ENCODE results near the gene CCDC88B.

The CCDC88B gene

DNA sequence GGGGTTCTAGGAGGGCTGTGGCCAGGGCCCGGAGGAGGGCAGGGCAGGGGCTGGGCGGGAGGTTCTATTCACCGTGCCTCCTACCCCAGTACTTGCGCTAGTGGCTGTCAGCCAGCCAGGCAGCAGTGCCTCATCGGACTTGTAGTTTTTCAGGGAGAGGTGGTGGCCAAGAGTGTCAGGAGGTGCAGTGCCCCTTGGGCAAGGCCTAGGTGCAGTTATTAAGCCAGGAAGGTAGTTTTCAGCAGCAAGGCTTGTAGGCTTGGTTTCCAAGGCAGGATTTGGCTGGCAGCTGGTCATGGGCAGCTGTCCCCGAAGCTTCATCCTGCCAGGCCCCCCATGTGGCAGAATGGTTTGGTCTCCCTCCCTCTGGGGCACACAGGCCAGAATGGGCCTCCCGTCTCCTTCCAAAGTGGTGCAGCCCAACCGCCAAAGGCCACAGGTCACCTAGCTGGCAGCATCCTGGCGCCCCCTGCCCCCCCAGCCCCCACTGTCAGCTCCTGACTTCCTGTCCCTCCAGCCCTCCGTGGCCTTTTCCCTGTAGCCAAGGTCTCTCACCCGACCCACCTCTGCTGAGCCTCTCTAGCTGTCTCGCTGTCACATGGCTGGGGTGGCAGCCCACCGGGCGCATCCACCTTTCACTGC is 8.5 kb downstream of the CCDC88B start:
- WGBS, 2 experiments: 71 to 74% methylated on average over 14 of the region's 14 CpGs
- no peaks in the 10 kb centered on the region for H3K36me3 ChIP-seq (ENCODE audit: control insufficient read depth, insufficient read depth, low read length)
- H3K4me3 ChIP-seq (ENCODE audit: insufficient read depth, low read depth, low read length): no peak overlapping the region
- no peaks in the 10 kb centered on the region for H3K27me3 ChIP-seq (ENCODE audit: control insufficient read depth, insufficient read depth, low read length, poor library complexity, severe bottlenecking)
- no peak overlapping the region for H3K27ac ChIP-seq (ENCODE audit: insufficient read depth, low read depth, low read length, poor library complexity, severe bottlenecking)
- peaks cover 7% of the 10 kb centered on the region for H3K4me1 ChIP-seq (ENCODE audit: control insufficient read depth, insufficient read depth, low read length)
- H3K9me3 ChIP-seq (ENCODE audit: control insufficient read depth, low read length): no peaks in the 10 kb centered on the region

DNA sequence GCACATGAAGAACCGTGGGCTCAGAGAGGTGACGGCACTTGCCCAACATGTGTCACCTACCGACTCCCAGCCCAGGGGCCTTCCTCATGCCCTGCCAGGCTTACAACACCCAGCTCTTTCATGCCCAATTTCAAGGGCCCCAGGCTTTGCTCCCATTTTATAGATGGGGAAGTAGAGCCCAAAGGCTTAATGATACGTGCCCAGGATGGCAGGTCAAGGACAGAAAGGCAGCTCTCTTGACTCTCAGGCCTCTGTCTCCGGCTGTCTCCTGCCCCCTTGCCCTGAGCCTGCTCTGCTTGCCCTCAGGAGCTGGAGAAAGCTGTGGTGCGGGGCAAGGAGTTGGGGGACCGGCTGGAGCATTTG is 9.0 kb downstream of the CCDC88B start:
- H3K9me3 ChIP-seq (ENCODE audit: control insufficient read depth, low read length): no peaks in the 10 kb centered on the region
- WGBS, 2 experiments: 92 to 94% methylated on average over 7 of the region's 7 CpGs
- no peak overlapping the region for H3K27ac ChIP-seq (ENCODE audit: insufficient read depth, low read depth, low read length, poor library complexity, severe bottlenecking)
- no peak overlapping the region for H3K4me3 ChIP-seq (ENCODE audit: insufficient read depth, low read depth, low read length)
- H3K36me3 ChIP-seq (ENCODE audit: control insufficient read depth, insufficient read depth, low read length): no peaks in the 10 kb centered on the region
- peaks cover 12% of the 10 kb centered on the region for H3K4me1 ChIP-seq (ENCODE audit: control insufficient read depth, insufficient read depth, low read length)
- no peaks in the 10 kb centered on the region for H3K27me3 ChIP-seq (ENCODE audit: control insufficient read depth, insufficient read depth, low read length, poor library complexity, severe bottlenecking)

DNA sequence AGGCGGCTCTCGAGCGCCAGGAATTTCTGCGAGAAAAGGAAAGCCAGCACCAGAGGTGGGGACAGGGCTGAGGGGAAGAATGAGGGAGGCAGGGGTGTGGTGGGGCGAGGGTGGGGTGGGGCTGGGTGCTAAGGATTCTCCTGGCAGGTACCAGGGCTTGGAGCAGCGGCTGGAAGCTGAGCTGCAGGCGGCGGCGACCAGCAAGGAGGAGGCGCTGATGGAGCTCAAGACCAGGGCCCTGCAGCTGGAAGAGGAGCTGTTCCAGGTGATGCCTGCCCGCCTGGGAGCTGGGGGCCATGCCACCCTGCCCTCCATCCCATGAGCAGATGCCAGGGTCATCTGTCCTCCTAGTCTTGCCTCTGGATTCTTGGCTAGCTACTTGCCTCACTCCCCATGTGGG is 9.4 kb downstream of the CCDC88B start:
- Histone ChIP-seq H3K36me3 (ENCODE audit: control insufficient read depth, insufficient read depth, low read length) (no peaks in the 10 kb centered on the region), H3K27ac (ENCODE audit: insufficient read depth, low read depth, low read length, poor library complexity, severe bottlenecking) (no peak overlapping the region), H3K27me3 (ENCODE audit: control insufficient read depth, insufficient read depth, low read length, poor library complexity, severe bottlenecking) (no peaks in the 10 kb centered on the region), H3K4me3 (ENCODE audit: insufficient read depth, low read depth, low read length) (no peak overlapping the region), H3K9me3 (ENCODE audit: control insufficient read depth, low read length) (no peaks in the 10 kb centered on the region), H3K4me1 (ENCODE audit: control insufficient read depth, insufficient read depth, low read length) (peaks cover 13% of the 10 kb centered on the region)
- 89 to 90% methylated on average over 11 of the region's 11 CpGs for WGBS, 2 experiments

DNA sequence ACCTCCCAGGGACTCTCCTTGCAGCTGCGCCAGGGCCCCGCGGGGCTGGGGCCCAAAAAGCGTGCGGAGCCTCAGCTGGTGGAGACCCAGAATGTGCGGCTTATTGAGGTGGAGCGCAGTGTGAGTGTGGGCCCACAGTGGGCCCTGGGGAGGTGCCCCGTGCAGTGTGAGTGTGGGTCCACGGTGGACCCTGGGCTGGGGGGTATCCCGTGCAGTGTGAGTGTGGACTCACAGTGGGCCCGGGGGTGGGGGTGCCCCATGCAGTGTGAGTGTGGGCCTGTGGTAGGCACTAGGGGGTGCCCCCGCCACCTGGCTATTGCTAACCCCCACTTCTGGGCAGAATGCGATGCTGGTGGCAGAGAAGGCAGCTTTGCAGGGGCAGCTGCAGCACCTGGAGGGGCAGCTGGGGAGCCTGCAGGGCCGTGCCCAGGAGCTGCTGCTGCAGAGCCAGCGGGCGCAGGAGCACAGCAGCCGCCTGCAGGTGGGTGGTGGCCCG is 11.2 kb downstream of the CCDC88B start:
- Histone ChIP-seq H3K27me3 (ENCODE audit: control insufficient read depth, insufficient read depth, low read length, poor library complexity, severe bottlenecking) (no peaks in the 10 kb centered on the region), H3K4me3 (ENCODE audit: insufficient read depth, low read depth, low read length) (no peak overlapping the region), H3K36me3 (ENCODE audit: control insufficient read depth, insufficient read depth, low read length) (no peaks in the 10 kb centered on the region), H3K4me1 (ENCODE audit: control insufficient read depth, insufficient read depth, low read length) (peaks cover 18% of the 10 kb centered on the region), H3K27ac (ENCODE audit: insufficient read depth, low read depth, low read length, poor library complexity, severe bottlenecking) (no peak overlapping the region), H3K9me3 (ENCODE audit: control insufficient read depth, low read length) (no peaks in the 10 kb centered on the region)
- 93 to 94% methylated on average over 18 of the region's 18 CpGs for WGBS, 2 experiments

DNA sequence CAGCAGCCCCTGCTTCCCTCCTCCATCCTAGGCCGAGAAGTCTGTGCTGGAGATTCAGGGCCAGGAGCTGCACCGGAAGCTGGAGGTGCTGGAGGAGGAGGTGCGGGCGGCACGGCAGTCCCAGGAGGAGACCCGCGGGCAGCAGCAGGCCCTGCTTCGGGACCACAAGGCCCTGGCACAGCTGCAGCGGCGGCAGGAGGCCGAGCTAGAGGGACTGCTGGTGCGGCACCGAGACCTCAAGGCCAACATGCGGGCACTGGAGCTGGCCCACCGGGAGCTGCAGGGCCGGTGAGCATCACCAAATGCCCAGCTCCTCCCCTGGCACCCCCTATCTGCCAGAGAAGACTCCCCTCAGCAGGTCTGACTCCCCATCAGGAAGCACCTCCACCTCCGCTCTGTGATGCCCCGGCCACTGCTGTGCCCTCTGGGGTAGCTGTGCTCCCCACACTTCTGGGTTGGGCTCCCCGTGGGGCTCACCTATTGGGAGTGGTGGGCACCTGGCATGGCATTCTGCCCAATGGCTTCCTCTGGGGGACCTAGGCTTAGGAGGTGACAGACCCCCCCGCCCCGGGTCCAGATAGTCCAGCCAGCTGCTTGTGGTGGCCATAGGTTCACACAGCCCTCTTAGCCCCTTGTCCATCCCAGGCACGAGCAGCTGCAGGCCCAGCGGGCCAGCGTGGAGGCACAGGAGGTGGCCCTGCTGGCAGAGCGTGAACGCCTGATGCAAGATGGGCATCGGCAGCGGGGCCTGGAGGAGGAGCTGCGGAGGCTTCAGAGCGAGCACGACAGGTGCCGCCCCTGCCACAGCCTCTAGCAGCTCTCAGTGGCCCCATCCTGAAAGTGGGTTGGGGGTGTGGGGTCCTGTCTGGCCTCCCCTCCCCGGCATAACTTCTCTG is 12.3 kb downstream of the CCDC88B start:
- Histone ChIP-seq H3K36me3 (ENCODE audit: control insufficient read depth, insufficient read depth, low read length) (no peaks in the 10 kb centered on the region), H3K4me1 (ENCODE audit: control insufficient read depth, insufficient read depth, low read length) (peaks cover 24% of the 10 kb centered on the region), H3K9me3 (ENCODE audit: control insufficient read depth, low read length) (no peaks in the 10 kb centered on the region), H3K27ac (ENCODE audit: insufficient read depth, low read depth, low read length, poor library complexity, severe bottlenecking) (no peak overlapping the region), H3K27me3 (ENCODE audit: control insufficient read depth, insufficient read depth, low read length, poor library complexity, severe bottlenecking) (no peaks in the 10 kb centered on the region), H3K4me3 (ENCODE audit: insufficient read depth, low read depth, low read length) (no peak overlapping the region)
- WGBS, 2 experiments: 92 to 93% methylated on average over 33 of the region's 33 CpGs

DNA sequence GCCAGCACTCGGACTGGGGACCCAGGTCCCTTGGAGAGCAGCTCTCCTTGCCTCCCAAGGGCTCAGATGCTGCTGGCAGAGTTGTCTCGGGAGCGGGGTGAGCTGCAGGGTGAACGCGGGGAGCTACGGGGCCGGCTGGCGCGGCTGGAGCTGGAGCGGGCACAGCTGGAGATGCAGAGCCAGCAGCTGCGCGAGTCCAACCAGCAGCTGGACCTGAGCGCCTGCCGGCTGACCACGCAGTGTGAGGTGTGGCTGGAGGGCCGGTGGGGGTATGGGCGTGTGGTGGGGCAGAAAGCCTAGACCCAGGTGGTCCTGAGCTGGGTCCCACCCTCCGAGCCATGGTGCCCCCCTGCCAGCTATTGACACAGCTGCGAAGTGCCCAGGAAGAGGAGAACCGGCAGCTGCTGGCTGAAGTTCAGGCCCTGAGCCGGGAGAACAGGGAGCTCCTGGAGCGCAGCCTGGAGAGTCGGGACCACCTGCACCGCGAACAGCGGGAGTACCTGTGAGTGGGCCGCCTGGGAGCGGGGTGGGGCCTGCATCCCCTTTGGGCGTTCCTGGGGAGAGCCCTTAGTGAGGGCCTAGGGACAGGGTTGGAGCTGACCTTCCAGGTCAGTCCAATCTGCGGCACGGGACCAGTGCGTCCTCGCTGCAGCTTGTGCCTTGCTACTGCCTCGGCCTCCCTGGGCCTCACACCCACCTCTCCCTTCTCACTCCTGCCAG is 13.2 kb downstream of the CCDC88B start:
- H3K4me1 ChIP-seq (ENCODE audit: control insufficient read depth, insufficient read depth, low read length): peaks cover 32% of the 10 kb centered on the region
- H3K36me3 ChIP-seq (ENCODE audit: control insufficient read depth, insufficient read depth, low read length): no peaks in the 10 kb centered on the region
- H3K27me3 ChIP-seq (ENCODE audit: control insufficient read depth, insufficient read depth, low read length, poor library complexity, severe bottlenecking): no peaks in the 10 kb centered on the region
- H3K9me3 ChIP-seq (ENCODE audit: control insufficient read depth, low read length): no peaks in the 10 kb centered on the region
- 91% methylated on average over 34 of the region's 34 CpGs for WGBS, 2 experiments
- no peak overlapping the region for H3K27ac ChIP-seq (ENCODE audit: insufficient read depth, low read depth, low read length, poor library complexity, severe bottlenecking)
- no peak overlapping the region for H3K4me3 ChIP-seq (ENCODE audit: insufficient read depth, low read depth, low read length)

DNA sequence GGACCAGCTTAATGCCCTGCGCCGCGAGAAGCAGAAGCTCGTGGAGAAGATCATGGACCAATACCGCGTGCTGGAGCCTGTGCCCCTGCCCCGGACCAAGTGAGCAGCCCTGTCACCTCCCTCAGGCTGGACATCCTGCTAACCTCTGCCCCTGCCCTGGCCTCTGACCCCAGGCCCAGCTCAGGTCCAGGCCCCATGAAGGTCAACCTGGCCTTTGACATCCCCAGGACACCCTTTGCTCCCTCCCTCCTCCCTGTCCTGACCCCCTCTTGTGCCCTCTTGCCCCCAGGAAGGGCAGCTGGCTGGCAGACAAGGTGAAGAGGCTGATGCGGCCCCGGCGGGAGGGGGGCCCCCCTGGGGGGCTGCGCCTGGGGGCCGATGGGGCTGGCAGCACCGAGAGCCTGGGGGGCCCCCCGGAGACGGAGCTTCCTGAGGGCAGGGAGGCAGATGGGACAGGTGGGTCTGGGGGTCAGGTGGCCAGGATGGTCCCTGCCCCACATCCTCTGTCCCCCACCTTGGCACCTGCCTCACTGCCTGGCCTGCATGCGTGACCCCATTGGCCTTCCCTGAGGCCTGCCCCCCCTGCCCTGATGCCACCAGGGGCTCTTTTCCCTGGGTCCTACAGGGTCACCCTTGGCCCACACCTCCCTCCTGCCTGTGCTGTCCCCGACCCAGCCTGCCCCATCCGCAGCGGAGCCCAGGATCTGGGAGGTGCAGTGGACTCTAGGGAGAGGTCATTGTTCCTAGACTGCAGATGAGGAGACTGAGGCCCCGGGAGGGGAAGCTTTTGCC is 13.9 kb downstream of the CCDC88B start:
- Histone ChIP-seq H3K27ac (ENCODE audit: insufficient read depth, low read depth, low read length, poor library complexity, severe bottlenecking) (no peak overlapping the region), H3K36me3 (ENCODE audit: control insufficient read depth, insufficient read depth, low read length) (no peaks in the 10 kb centered on the region), H3K4me3 (ENCODE audit: insufficient read depth, low read depth, low read length) (no peak overlapping the region), H3K27me3 (ENCODE audit: control insufficient read depth, insufficient read depth, low read length, poor library complexity, severe bottlenecking) (no peaks in the 10 kb centered on the region), H3K9me3 (ENCODE audit: control insufficient read depth, low read length) (no peaks in the 10 kb centered on the region), H3K4me1 (ENCODE audit: control insufficient read depth, insufficient read depth, low read length) (peaks cover 38% of the 10 kb centered on the region)
- 89 to 91% methylated on average over 20 of the region's 20 CpGs for WGBS, 2 experiments

DNA sequence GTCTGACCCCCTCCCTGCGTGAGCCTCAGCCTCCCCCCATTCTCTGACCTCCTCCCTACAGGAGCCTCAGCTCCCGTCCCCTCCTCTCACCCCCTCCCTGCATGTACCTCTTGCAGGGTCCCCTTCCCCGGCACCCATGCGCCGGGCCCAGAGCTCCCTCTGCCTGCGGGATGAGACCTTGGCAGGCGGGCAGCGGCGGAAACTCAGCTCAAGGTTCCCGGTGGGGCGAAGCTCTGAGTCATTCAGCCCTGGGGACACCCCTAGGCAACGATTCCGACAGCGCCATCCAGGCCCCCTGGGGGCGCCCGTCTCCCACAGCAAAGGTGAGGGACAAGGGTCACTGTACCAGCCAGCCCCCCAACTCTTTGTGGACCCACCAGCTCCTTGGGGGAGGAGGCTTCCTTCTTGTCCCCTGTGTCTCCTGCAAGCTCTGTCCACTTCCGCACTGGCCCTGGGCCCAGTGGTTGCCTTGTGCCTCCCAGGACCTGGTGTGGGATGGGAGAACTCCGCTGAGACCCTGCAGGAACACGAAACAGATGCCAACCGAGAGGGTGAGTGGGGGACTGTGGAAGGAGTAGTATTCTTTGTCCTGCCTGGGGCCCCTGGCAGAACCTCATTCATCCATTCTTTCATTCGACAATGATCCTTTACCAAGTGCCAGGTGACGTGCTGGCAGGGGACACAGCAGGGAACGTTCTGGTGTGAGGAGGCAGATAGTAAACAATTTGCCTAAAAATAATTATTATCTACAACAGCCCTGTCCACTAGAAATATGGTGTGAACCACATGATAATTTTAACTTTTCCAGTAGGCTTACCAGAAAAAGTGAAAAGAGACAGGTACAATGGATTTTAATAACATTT is 15.3 kb downstream of the CCDC88B start:
- no peaks in the 10 kb centered on the region for H3K27me3 ChIP-seq (ENCODE audit: control insufficient read depth, insufficient read depth, low read length, poor library complexity, severe bottlenecking)
- H3K36me3 ChIP-seq (ENCODE audit: control insufficient read depth, insufficient read depth, low read length): no peaks in the 10 kb centered on the region
- H3K27ac ChIP-seq (ENCODE audit: insufficient read depth, low read depth, low read length, poor library complexity, severe bottlenecking): no peak overlapping the region
- peaks cover 38% of the 10 kb centered on the region for H3K4me1 ChIP-seq (ENCODE audit: control insufficient read depth, insufficient read depth, low read length)
- no peaks in the 10 kb centered on the region for H3K9me3 ChIP-seq (ENCODE audit: control insufficient read depth, low read length)
- WGBS, 2 experiments: 7 to 18% methylated on average over 19 to 23 of the region's 23 CpGs
- H3K4me3 ChIP-seq (ENCODE audit: insufficient read depth, low read depth, low read length): no peak overlapping the region
